Measurements from ENCODE around the gene DLGAP1. TPM values are rescaled to one million over a fixed set of nuclear protein-coding genes. Genes with fewer than 3 reads are reported as not detected.

DLGAP1 gene
- total RNA-seq, 6 experiments from 2014 or later, result 0.09 to 0.31 (median 0.18) TPM; not detected in 2

DNA sequence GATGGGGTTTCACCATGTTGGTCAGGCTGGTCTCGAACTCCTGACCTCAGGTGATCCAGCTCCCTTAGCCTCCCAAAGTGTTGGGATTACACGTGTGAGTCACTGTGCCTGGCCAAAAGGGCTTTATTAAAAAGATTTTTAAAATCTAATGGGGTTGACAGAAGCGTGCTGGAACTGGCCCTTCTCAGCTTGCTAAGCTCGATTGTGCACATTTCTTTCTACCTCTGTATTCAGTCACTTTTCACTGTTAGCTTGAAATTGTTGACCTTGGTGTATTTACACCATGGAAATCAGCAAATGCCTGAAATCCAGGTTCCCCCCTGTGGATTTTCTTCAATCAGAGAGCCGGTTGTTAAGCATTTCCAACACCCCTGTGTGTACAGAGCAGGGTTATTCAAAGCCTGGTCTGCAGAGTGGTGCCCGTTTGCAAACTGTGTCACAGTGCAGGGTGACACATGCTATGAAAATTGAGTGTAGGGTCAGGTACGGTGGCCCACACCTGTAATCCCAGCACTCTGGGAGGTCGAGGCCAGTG is 864.9 kb downstream of the DLGAP1 start:
- Histone ChIP-seq H3K27ac (no peak overlapping the region), H3K36me3 (no peaks in the 10 kb centered on the region), H3K4me1 (peaks cover 0 to 12% (median 5%) of the 10 kb centered on the region in 4 donors), H3K9me3 (no peaks in the 10 kb centered on the region), H3K27me3 (no peaks in the 10 kb centered on the region), H3K4me3 (no peak overlapping the region)
- WGBS (ENCODE audit: insufficient coverage, low coverage, low lambda C conversion rate, missing lambda C conversion rate), result 79% methylated on average over 6 of the region's 8 CpGs
- no peak for ATAC-seq
- intact Hi-C loops (cut with DNase I), result loop anchor here (10.0 kb wide), 1 partner anchor 135 kb away; the partner anchor contains the start of gene TGIF1 (in 2 of the 2)
- no peak for DNase-seq
- no peak for TF ChIP-seq POLR2A (IDR thresholded peaks at IDR 0.05)
- TF ChIP-seq, protein P1, sequence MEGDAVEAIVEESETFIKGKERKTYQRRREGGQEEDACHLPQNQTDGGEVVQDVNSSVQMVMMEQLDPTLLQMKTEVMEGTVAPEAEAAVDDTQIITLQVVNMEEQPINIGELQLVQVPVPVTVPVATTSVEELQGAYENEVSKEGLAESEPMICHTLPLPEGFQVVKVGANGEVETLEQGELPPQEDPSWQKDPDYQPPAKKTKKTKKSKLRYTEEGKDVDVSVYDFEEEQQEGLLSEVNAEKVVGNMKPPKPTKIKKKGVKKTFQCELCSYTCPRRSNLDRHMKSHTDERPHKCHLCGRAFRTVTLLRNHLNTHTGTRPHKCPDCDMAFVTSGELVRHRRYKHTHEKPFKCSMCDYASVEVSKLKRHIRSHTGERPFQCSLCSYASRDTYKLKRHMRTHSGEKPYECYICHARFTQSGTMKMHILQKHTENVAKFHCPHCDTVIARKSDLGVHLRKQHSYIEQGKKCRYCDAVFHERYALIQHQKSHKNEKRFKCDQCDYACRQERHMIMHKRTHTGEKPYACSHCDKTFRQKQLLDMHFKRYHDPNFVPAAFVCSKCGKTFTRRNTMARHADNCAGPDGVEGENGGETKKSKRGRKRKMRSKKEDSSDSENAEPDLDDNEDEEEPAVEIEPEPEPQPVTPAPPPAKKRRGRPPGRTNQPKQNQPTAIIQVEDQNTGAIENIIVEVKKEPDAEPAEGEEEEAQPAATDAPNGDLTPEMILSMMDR (IDR thresholded peaks at IDR 0.05), result no peak

DNA sequence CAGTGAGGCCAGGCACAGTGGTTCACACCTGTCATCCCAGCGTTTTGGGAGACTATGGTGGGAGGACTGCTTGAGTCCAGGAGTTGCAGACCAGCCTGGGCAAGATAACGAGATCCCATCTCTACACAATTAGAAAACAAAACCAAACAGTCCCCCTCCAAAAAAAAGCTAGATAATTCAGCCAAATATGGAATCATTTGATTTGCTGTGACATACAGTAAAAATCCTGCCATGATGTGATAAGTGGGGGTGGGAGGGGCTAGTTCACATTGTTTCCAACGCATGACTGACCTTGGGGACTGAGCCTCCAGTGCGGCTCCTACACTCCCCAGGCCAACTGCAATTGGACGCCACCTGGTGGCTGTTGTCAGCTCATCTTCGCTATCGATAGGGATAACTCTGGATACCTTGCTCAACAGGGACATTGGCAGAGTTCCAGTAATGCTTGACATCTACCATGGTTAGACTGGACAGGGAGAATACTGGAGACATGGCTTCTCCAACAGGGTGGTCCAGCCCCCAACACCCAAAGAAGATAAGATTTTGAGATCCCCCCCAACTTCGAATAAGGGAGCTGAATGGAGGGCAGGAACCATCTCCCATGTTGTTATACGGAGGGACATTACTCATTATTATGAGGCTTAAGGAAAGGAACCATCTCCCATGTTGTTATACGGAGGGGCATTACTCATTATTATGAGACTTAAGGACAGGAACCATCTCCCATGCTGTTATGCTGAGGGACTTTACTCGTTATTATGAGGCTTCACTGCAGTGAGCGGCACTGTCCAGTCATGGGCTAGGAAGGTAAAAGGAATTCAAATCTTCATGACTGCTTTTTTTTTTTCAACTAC is 869.2 kb downstream of the DLGAP1 start:
- DNase-seq, result peak; percentile 87 to 91 (median 89)
- no peaks in the 10 kb centered on the region for H3K9me3 ChIP-seq
- 69% methylated on average over 7 of the region's 12 CpGs for WGBS (ENCODE audit: insufficient coverage, low coverage, low lambda C conversion rate, missing lambda C conversion rate)
- no peaks in the 10 kb centered on the region for H3K36me3 ChIP-seq
- intact Hi-C loops (cut with DNase I), result loop anchor here (10.0 kb wide), 2 partner anchors 79 to 301 kb away; no protein-coding TSS in a partner anchor
- ATAC-seq, result peak; percentile 99 to 100 (median 100)
- H3K4me3 ChIP-seq, result no peak overlapping the region
- no peak overlapping the region for H3K27ac ChIP-seq
- H3K27me3 ChIP-seq, result no peaks in the 10 kb centered on the region
- H3K4me1 ChIP-seq, result no peaks in the 10 kb centered on the region
- TF ChIP-seq POLR2A (IDR thresholded peaks at IDR 0.05), result no peak
- TF ChIP-seq, protein P1 (IDR thresholded peaks at IDR 0.05), result peak; percentile 74 to 87 (median 86)

DNA sequence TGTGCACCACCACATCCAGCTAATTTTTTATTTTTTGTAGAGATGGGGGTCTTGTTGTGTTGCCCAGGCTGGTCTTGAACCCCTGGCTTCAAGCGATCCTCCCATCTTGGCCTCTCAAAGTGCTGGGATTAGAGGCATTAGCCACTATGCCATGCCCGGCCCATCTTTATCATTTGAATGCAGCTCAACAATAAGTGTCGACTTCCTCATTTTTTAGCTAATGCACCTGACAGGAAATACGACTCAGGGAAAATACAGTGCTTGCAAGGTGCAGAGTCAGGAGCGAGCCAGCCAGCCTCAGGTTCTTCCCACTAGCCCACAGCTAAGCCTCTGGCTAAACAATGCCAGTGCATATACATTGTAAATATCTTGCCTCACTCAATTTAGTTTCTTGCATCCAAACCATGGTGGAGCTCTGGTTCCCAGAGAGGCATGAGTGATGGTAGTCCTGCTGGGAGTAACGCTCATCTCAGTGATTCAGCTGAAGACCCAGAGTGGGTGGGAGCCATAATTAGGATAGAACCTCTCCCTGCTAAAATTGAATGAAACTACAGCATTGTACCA is 870.1 kb downstream of the DLGAP1 start:
- DNase-seq (no peak), ATAC-seq (no peak)
- H3K9me3 ChIP-seq, result no peaks in the 10 kb centered on the region
- 62% methylated on average over 5 of the region's 6 CpGs for WGBS (ENCODE audit: insufficient coverage, low coverage, low lambda C conversion rate, missing lambda C conversion rate)
- no peaks in the 10 kb centered on the region for H3K36me3 ChIP-seq
- intact Hi-C loops (cut with DNase I), result loop anchor here (10.0 kb wide), 2 partner anchors 80 to 300 kb away; no protein-coding TSS in a partner anchor
- H3K4me3 ChIP-seq, result no peak overlapping the region
- no peaks in the 10 kb centered on the region for H3K4me1 ChIP-seq
- TF ChIP-seq, protein P1 (IDR thresholded peaks at IDR 0.05), result no peak
- TF ChIP-seq POLR2A (IDR thresholded peaks at IDR 0.05), result no peak
- no peaks in the 10 kb centered on the region for H3K27me3 ChIP-seq
- no peak overlapping the region for H3K27ac ChIP-seq

DNA sequence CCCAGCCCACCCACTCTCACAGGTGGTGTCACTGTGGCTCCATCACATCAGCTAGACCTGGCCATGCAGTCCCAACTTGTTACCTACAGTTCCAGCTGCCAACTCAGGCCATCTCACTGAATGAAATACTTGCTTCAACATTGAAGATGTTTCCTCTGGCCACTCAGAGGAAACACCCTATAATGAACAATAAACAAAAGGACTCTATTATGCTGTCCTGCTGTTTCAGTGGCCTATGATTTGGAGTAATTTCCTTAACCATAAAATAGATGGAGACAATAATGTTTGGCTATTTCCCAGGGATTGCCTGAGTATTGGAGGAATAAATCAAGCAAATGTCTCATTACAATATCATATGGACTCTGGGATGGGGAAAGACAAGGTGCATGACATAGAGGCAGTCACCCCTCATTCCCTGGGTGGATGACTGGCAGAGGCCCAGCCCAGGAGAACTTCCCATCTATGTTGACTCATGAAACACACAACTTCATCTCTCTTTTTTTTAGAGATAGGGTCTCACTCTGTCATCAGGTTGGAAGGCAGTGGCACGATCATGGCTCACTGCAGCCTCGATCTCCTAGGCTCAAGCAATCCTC is 870.7 kb downstream of the DLGAP1 start:
- 88% methylated on average over 2 of the region's 2 CpGs for WGBS (ENCODE audit: insufficient coverage, low coverage, low lambda C conversion rate, missing lambda C conversion rate)
- Histone ChIP-seq H3K4me1 (no peaks in the 10 kb centered on the region), H3K27ac (no peak overlapping the region), H3K9me3 (no peaks in the 10 kb centered on the region), H3K36me3 (no peaks in the 10 kb centered on the region), H3K27me3 (no peaks in the 10 kb centered on the region), H3K4me3 (no peak overlapping the region)
- DNase-seq, result no peak
- TF ChIP-seq, protein P1 (IDR thresholded peaks at IDR 0.05), result no peak
- no peak for TF ChIP-seq POLR2A (IDR thresholded peaks at IDR 0.05)
- ATAC-seq, result no peak
- intact Hi-C loops (cut with DNase I), result loop anchor here (10.0 kb wide), 2 partner anchors 80 to 300 kb away; no protein-coding TSS in a partner anchor

Data from right lobe of liver (tissue), 6 donors.